H1 (cell line): ENCODE data around the gene ZSCAN1. TPM values are rescaled to one million over a fixed set of nuclear protein-coding genes. Genes with fewer than 3 reads are reported as not detected.

Experiments used
- PHF8 ChIP-seq: fragments of 200-600 bp; sonication (generic); conservative IDR thresholded peaks from 2 replicates; pipeline ENCODE4 v1.7.1; 2012; ENCODE audit warnings: low read depth, mild to moderate bottlenecking, inconsistent platforms, low read length, moderate library complexity
- ZNF274 ChIP-seq: IDR thresholded peaks from 2 replicates; pipeline ENCODE4 v1.7.0; 2012; ENCODE audit warnings: low read length, borderline replicate concordance; ENCODE audit errors: extremely low read depth
- polyA plus RNA-seq, 7 experiments: library from polyadenylated mRNA; depleted of rRNA in 3 of 7; stranded (reverse) in 5 of 7; unstranded in 2 of 7; fragments of >200 nt in 5 of 7; fragments of 200-250 nt in 2 of 7; gene quantifications; 1 replicate in 5 of 7; 2 replicates in 1 of 7; 4 replicates in 1 of 7; pipeline versions ENCODE4 v1.2.1 to v1.2.3, GENCODE V29; 2011 to 2013; ENCODE audit warnings: missing spikeins in 2 of 7, mixed read lengths in 2 of 7
- total RNA-seq: library from RNA; stranded (reverse); fragmentation: NEBNext Ultra II Directional; extraction: Animal tissue kit (Norgen Biotek cat#: 25700); gene quantifications from 2 replicates; pipeline ENCODE4 v1.2.1, GENCODE V29; 2021
- TF ChIP-seq, protein P1 (sequence below): fragments of 300-600 bp; sonication (generic); IDR thresholded peaks from 2 replicates; pipeline ENCODE4 v1.7.1; 2012; ENCODE audit warnings: low read length, moderate library complexity, mild to moderate bottlenecking, inconsistent platforms; ENCODE audit not compliant: insufficient replicate concordance

ZSCAN1 gene
- total and polyA plus RNA-seq, 2 of the 8 experiments (the other 6 are each of a cell fraction or from before 2014, with no cell fraction given) = 1.2 to 4.3 TPM

DNA sequence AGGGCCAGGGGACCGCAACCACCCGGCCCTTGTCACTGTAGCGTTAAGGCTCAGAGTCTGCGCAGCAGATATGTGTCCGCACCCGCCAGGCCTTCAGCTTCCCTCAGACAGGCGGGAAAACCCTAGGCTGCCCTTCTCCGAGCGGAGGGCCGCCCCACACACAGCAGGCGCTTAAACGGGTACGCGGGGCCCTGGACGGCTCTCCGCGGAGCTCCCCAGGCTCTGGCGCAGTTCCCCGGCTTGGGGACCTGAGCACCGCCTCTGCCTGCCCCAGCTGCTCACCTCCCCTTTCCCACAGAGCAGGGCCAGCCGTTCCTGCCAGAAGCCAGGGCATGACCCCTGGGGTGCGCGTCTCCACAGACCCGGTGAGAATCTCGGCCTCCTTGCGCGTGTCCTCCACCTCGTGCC lies 25.9 kb downstream of the ZSCAN1 start (continued):
- TF ChIP-seq, protein P1, sequence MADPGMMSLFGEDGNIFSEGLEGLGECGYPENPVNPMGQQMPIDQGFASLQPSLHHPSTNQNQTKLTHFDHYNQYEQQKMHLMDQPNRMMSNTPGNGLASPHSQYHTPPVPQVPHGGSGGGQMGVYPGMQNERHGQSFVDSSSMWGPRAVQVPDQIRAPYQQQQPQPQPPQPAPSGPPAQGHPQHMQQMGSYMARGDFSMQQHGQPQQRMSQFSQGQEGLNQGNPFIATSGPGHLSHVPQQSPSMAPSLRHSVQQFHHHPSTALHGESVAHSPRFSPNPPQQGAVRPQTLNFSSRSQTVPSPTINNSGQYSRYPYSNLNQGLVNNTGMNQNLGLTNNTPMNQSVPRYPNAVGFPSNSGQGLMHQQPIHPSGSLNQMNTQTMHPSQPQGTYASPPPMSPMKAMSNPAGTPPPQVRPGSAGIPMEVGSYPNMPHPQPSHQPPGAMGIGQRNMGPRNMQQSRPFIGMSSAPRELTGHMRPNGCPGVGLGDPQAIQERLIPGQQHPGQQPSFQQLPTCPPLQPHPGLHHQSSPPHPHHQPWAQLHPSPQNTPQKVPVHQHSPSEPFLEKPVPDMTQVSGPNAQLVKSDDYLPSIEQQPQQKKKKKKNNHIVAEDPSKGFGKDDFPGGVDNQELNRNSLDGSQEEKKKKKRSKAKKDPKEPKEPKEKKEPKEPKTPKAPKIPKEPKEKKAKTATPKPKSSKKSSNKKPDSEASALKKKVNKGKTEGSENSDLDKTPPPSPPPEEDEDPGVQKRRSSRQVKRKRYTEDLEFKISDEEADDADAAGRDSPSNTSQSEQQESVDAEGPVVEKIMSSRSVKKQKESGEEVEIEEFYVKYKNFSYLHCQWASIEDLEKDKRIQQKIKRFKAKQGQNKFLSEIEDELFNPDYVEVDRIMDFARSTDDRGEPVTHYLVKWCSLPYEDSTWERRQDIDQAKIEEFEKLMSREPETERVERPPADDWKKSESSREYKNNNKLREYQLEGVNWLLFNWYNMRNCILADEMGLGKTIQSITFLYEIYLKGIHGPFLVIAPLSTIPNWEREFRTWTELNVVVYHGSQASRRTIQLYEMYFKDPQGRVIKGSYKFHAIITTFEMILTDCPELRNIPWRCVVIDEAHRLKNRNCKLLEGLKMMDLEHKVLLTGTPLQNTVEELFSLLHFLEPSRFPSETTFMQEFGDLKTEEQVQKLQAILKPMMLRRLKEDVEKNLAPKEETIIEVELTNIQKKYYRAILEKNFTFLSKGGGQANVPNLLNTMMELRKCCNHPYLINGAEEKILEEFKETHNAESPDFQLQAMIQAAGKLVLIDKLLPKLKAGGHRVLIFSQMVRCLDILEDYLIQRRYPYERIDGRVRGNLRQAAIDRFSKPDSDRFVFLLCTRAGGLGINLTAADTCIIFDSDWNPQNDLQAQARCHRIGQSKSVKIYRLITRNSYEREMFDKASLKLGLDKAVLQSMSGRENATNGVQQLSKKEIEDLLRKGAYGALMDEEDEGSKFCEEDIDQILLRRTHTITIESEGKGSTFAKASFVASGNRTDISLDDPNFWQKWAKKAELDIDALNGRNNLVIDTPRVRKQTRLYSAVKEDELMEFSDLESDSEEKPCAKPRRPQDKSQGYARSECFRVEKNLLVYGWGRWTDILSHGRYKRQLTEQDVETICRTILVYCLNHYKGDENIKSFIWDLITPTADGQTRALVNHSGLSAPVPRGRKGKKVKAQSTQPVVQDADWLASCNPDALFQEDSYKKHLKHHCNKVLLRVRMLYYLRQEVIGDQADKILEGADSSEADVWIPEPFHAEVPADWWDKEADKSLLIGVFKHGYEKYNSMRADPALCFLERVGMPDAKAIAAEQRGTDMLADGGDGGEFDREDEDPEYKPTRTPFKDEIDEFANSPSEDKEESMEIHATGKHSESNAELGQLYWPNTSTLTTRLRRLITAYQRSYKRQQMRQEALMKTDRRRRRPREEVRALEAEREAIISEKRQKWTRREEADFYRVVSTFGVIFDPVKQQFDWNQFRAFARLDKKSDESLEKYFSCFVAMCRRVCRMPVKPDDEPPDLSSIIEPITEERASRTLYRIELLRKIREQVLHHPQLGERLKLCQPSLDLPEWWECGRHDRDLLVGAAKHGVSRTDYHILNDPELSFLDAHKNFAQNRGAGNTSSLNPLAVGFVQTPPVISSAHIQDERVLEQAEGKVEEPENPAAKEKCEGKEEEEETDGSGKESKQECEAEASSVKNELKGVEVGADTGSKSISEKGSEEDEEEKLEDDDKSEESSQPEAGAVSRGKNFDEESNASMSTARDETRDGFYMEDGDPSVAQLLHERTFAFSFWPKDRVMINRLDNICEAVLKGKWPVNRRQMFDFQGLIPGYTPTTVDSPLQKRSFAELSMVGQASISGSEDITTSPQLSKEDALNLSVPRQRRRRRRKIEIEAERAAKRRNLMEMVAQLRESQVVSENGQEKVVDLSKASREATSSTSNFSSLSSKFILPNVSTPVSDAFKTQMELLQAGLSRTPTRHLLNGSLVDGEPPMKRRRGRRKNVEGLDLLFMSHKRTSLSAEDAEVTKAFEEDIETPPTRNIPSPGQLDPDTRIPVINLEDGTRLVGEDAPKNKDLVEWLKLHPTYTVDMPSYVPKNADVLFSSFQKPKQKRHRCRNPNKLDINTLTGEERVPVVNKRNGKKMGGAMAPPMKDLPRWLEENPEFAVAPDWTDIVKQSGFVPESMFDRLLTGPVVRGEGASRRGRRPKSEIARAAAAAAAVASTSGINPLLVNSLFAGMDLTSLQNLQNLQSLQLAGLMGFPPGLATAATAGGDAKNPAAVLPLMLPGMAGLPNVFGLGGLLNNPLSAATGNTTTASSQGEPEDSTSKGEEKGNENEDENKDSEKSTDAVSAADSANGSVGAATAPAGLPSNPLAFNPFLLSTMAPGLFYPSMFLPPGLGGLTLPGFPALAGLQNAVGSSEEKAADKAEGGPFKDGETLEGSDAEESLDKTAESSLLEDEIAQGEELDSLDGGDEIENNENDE = no peak
- TF ChIP-seq PHF8 (no peak), ZNF274 (no peak)
